ENCODE measurements around the gene TRAPPC3. TPM values are rescaled to one million over a fixed set of nuclear protein-coding genes. Genes with fewer than 3 reads are reported as not detected.

TRAPPC3 gene
- total RNA-seq, 1 donor from 2014 or later = 68.9 TPM

GRCh38 chr1:36166136-36166535, 16.9 kb upstream of the TRAPPC3 start:
- H3K4me3 Mint-ChIP-seq (ENCODE audit: unreplicated experiment) = no peak overlapping the region
- peaks cover 12% of the 10 kb centered on the region for H3K36me3 Mint-ChIP-seq (ENCODE audit: unreplicated experiment)
- H3K27ac Mint-ChIP-seq (ENCODE audit: unreplicated experiment) = no peak overlapping the region
- H3K9me3 Mint-ChIP-seq (ENCODE audit: unreplicated experiment) = no peaks in the 10 kb centered on the region
- no peak for TF ChIP-seq CTCF (IDR thresholded peaks at IDR 0.05)
- no peaks in the 10 kb centered on the region for H3K27me3 Mint-ChIP-seq (ENCODE audit: unreplicated experiment)
- H3K4me1 Mint-ChIP-seq (ENCODE audit: unreplicated experiment) = peaks cover 34% of the 10 kb centered on the region
- no peak for DNase-seq (ENCODE audit: extremely low spot score, unreplicated experiment)

DNA sequence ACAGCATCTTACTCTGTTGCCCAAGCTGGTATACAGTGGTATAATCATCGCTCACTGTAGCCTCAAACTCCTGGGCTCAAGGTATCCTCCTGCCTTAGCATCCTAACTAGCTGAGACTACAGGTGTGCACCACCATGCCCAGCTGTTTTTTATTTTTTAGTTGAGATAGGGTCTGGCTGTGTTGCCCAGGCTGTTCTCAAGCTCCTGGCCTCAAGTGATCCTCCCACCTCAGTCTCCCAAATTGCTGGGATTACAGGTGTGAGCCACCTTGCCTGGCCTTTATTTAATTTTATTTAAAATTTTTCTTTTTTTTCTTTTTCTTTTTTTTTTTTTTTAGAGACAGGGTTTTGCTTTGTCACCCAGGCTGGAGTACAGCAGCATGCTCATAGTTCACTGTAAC, 15.9 kb upstream of the TRAPPC3 start:
- H3K27ac Mint-ChIP-seq (ENCODE audit: unreplicated experiment) = no peak overlapping the region

GRCh38 chr1:36164361-36164760, 15.1 kb upstream of the TRAPPC3 start:
- Mint-ChIP-seq H3K4me3 (ENCODE audit: unreplicated experiment) (no peak overlapping the region), H3K27me3 (ENCODE audit: unreplicated experiment) (no peaks in the 10 kb centered on the region), H3K36me3 (ENCODE audit: unreplicated experiment) (peaks cover 13% of the 10 kb centered on the region), H3K9me3 (ENCODE audit: unreplicated experiment) (no peaks in the 10 kb centered on the region), H3K27ac (ENCODE audit: unreplicated experiment) (no peak overlapping the region), H3K4me1 (ENCODE audit: unreplicated experiment) (peaks cover 51% of the 10 kb centered on the region)
- TF ChIP-seq CTCF (IDR thresholded peaks at IDR 0.05) = no peak
- DNase-seq (ENCODE audit: extremely low spot score, unreplicated experiment) = no peak

More for the DNA sequence above, 15.9 kb upstream of the TRAPPC3 start:
- peaks cover 44% of the 10 kb centered on the region for H3K4me1 Mint-ChIP-seq (ENCODE audit: unreplicated experiment)
- no peak overlapping the region for H3K4me3 Mint-ChIP-seq (ENCODE audit: unreplicated experiment)
- peaks cover 11% of the 10 kb centered on the region for H3K36me3 Mint-ChIP-seq (ENCODE audit: unreplicated experiment)
- no peaks in the 10 kb centered on the region for H3K27me3 Mint-ChIP-seq (ENCODE audit: unreplicated experiment)
- TF ChIP-seq CTCF (IDR thresholded peaks at IDR 0.05) = no peak
- no peak for DNase-seq (ENCODE audit: extremely low spot score, unreplicated experiment)
- no peaks in the 10 kb centered on the region for H3K9me3 Mint-ChIP-seq (ENCODE audit: unreplicated experiment)

GRCh38 chr1:36163426-36163825, 14.1 kb upstream of the TRAPPC3 start:
- no peaks in the 10 kb centered on the region for H3K27me3 Mint-ChIP-seq (ENCODE audit: unreplicated experiment)
- no peak for DNase-seq (ENCODE audit: extremely low spot score, unreplicated experiment)
- H3K36me3 Mint-ChIP-seq (ENCODE audit: unreplicated experiment) = peaks cover 15% of the 10 kb centered on the region
- no peak overlapping the region for H3K27ac Mint-ChIP-seq (ENCODE audit: unreplicated experiment)
- H3K4me1 Mint-ChIP-seq (ENCODE audit: unreplicated experiment) = peaks cover 56% of the 10 kb centered on the region
- no peak overlapping the region for H3K4me3 Mint-ChIP-seq (ENCODE audit: unreplicated experiment)
- no peaks in the 10 kb centered on the region for H3K9me3 Mint-ChIP-seq (ENCODE audit: unreplicated experiment)
- TF ChIP-seq CTCF (IDR thresholded peaks at IDR 0.05) = no peak

DNA sequence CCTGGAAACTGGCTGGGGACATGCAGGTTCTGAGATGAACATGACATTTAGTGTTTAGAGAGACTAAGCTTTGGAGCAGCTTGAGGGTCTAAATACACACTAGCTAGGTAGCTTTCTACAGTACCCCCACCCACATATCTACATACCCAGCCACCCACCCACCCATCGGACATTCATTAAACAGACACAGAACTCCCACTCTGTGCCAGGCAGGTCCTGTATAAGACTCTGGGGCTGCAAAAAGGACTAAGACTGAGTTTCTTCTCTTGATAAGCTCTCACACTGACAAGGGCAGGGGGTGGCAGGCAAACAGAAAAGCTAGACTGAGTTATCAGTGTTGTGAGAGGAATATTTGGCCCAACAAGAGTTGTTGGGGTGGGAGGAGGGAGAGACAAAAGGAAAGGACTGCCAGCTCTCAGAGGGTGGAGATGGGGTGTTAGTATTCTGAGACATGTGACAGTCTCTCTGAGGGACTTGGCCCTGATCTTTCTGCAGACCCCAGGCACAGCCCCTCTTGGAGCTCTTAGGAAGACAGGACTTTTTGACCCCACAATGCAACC, 13.5 kb upstream of the TRAPPC3 start:
- Mint-ChIP-seq H3K36me3 (ENCODE audit: unreplicated experiment) (peaks cover 13% of the 10 kb centered on the region), H3K4me3 (ENCODE audit: unreplicated experiment) (no peak overlapping the region), H3K9me3 (ENCODE audit: unreplicated experiment) (no peaks in the 10 kb centered on the region), H3K4me1 (ENCODE audit: unreplicated experiment) (peaks cover 60% of the 10 kb centered on the region), H3K27me3 (ENCODE audit: unreplicated experiment) (no peaks in the 10 kb centered on the region), H3K27ac (ENCODE audit: unreplicated experiment) (peak overlapping the region; percentile 56)
- no peak for DNase-seq (ENCODE audit: extremely low spot score, unreplicated experiment)
- no peak for TF ChIP-seq CTCF (IDR thresholded peaks at IDR 0.05)
